Inflammatory macrophage treated with lipopolysaccharide for 1 hour (primary cell): Measurements from ENCODE around the gene LRP5.
A peak's percentile ranks its signal among the peaks of the same experiment; 100 is the strongest.
"Not testable (repeated sequence)": the region's sequence is repeated elsewhere in the genome, so short reads cannot be mapped to it uniquely, and the experiment has no call there.

ENCODE experiments used
- DNase-seq, 2 donors: peaks; one replicate each; pipeline ENCODE4 v3.0.0-alpha.2; 2020 to 2022

The LRP5 gene

GRCh38 chr11:68424981-68425865 lies 112.8 kb downstream of the LRP5 start:
- DNase-seq = no peak

- no peak for DNase-seq
These were observed 113.5 kb downstream of the LRP5 start for GRCh38 chr11:68425866-68426380.

GRCh38 chr11:68429661-68430060 lies 117.3 kb downstream of the LRP5 start:
- DNase-seq = no peak

- no peak for DNase-seq
These were observed 118.0 kb downstream of the LRP5 start for GRCh38 chr11:68430384-68430783.

GRCh38 chr11:68430801-68431200 lies 118.4 kb downstream of the LRP5 start:
- DNase-seq = no peak

- no peak for DNase-seq
These were observed 119.7 kb downstream of the LRP5 start for GRCh38 chr11:68431984-68432645.

GRCh38 chr11:68432874-68433273 lies 120.5 kb downstream of the LRP5 start:
- DNase-seq = no peak

- no peak for DNase-seq
These were observed 121.2 kb downstream of the LRP5 start for GRCh38 chr11:68433541-68433940.

GRCh38 chr11:68434159-68434558 lies 121.8 kb downstream of the LRP5 start:
- DNase-seq = not testable (repeated sequence)

- no peak for DNase-seq
These were observed 123.9 kb downstream of the LRP5 start for GRCh38 chr11:68436162-68436888.

- DNase-seq = peak; percentile 67 to 71
These were observed 124.9 kb downstream of the LRP5 start for GRCh38 chr11:68436985-68437926.

- DNase-seq = no peak
These were observed 125.7 kb downstream of the LRP5 start for GRCh38 chr11:68437927-68438657.

- DNase-seq = no peak
These were observed 126.4 kb downstream of the LRP5 start for GRCh38 chr11:68438658-68439259.

GRCh38 chr11:68439355-68440065 lies 127.1 kb downstream of the LRP5 start:
- no peak for DNase-seq

GRCh38 chr11:68440224-68440623 lies 127.8 kb downstream of the LRP5 start:
- no peak for DNase-seq

- DNase-seq = no peak
These were observed 129.3 kb downstream of the LRP5 start for GRCh38 chr11:68441466-68442230.

- DNase-seq = no peak
These were observed 130.0 kb downstream of the LRP5 start for GRCh38 chr11:68442433-68442832.

GRCh38 chr11:68444566-68444965 lies 132.2 kb downstream of the LRP5 start:
- no peak for DNase-seq

- no peak for DNase-seq
These were observed 133.2 kb downstream of the LRP5 start for GRCh38 chr11:68445531-68446035.
